Activated T-cell treated with anti-CD3 and anti-CD28 coated beads, Interleukin-2, amount 50 U/mL, for 48 hours (primary cell): ENCODE measurements around the gene MRPS10.
A peak's percentile ranks its signal among the peaks of the same experiment; 100 is the strongest.
"Not testable (repeated sequence)": the region's sequence is repeated elsewhere in the genome, so short reads cannot be mapped to it uniquely, and the experiment has no call there.

Source experiments
- DNase-seq, 2 experiments: peaks; one replicate each; pipeline ENCODE4 v3.0.0-alpha.2; 2020

Gene MRPS10

DNA sequence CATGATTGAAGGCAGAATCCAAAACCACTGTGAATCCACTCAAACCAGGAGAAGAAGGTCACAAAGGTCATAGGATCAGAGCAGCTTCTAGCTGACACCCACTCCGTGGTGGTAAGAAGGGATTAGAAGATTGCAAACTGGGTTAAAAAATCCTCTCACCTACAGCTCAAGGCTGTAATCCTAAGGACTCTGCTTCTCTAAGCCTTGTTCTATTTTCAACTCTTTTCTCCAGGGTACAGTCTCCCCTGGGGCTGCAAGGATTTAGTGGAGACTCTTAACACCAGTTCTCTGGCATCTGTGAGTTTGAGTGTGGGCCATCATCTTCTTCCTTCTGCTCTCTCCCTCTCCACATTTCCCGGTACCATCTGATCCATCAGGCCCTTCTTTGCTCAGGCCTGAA lies 44.6 kb downstream of the MRPS10 start, which contains the start of gene GUCA1A:
GUCA1A (plus strand) TSS at position 264 of the 400 bp plus-strand sequence. CDS start 250 bp downstream, outside the sequence.
- no peak for DNase-seq

DNA sequence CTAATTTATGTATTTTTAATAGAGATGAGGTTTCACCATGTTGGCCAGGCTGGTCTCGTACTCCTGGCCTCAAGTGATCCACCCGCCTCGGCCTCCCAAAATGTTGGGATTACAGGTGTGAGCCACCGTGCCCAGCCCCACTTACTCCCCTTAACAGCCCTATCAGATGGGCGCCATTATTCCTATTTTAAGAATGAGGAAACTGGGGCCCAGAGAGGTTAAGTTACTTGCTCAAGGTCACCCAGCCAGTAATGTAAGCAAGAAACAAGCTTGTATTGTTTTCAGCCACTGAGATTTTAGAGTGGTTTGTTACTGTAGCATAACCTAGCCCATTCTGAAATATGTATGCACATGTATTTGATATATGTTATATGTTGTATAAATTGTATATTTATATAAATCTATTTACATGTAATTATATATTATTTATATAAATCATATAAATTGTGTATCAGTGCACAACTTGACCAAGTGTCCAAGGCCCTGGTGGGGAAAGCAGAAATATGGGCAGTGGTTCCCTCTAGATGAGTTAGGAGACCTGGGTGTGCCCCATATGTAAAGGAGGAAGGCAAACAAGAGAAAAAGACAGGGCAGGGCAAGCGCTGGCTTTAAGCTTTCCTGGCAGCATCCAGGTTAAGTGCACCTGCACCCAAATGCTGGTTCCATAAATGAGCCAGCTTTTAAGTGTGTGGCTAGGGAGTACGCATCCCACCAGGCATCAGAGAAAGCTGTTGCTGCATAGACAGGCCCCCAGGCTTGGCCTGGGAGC lies 45.7 kb downstream of the MRPS10 start:
- no peak for DNase-seq

GRCh38 chr6:42169780-42170179 lies 47.9 kb downstream of the MRPS10 start:
- not testable (repeated sequence) for DNase-seq

GRCh38 chr6:42168650-42169049 lies 49.0 kb downstream of the MRPS10 start:
- DNase-seq: no peak

- peak; percentile 89 to 91 for DNase-seq
Observed at GRCh38 chr6:42166444-42167141, 51.1 kb downstream of the MRPS10 start.

DNA sequence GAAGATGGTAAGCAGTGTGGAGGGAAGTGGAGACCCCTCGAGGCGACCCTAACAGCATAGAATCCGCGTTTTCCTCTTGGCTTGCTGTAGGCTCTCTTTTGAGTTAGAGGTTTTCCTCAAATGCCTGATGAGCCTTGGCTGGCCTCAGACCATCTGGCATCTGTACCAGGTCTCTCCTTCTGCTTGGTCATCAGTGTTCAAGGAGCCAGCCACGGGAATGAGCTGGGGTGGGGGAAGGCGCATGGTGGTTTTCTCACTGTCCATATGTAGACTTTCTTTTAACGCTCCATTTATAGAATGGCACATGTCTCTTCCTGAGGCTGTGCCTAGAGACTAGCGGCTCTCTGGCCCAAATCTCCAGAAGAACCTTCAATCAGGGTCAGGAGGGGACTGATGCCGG lies 52.6 kb downstream of the MRPS10 start:
- no peak for DNase-seq

DNA sequence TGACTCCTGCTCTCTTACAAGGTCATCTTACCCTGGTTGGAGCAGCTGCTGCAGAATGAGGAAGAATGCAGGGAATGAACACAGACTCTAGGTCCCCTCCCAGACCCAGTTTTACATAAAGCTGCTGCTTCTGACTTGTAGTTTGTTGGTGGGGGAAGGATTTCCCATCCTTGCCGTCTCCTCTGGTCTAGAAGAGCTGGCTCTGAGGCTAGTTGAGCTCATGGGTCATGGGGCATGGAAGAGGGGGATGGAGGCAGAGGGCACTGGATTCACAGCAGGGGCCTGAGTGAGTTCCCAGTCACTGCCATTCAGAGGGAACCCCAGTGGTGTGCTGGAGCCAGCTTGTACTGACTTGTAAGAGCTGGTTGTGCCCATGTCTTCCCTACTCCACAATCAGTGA lies 53.7 kb downstream of the MRPS10 start:
- no peak for DNase-seq

DNA sequence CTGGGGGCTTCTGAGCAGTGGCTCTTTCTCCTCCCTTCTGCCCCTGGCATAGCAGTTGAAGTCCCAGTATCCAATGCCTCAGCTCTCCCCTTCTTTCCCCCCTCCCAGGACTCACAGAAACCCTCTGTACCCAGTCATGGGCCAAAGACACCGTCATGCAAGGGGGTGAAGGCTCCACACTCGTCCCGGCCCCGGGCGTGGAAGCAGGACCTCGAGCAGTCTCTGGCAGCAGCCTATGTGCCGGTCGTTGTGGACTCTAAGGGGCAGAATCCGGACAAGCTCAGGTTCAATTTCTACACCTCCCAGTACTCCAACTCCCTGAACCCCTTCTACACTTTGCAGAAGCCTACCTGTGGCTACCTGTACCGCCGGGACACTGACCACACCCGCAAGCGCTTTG lies 54.8 kb downstream of the MRPS10 start:
- DNase-seq: no peak

DNA sequence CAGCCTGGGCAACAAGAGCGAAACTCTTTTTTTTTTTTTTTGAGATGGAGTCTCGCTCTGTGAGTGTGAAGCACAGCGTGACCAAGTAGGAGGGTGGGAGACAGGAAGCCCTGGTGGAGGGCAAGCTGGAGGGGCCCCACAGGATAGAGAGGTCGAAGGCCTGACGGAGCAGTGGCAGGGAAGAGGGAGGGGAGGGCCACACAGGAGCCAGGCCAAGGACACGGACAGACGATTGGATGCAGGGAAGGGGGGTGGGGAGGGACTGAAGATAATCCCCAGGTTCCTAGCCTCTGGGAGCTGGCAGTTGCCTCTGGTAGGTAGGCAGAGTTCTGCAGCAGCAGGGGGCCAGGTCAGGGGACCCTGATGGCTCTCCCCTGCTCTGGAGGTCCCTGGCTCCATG lies 55.3 kb downstream of the MRPS10 start:
- DNase-seq: no peak

GRCh38 chr6:42159431-42160024 lies 58.1 kb downstream of the MRPS10 start:
- DNase-seq: no peak

DNA sequence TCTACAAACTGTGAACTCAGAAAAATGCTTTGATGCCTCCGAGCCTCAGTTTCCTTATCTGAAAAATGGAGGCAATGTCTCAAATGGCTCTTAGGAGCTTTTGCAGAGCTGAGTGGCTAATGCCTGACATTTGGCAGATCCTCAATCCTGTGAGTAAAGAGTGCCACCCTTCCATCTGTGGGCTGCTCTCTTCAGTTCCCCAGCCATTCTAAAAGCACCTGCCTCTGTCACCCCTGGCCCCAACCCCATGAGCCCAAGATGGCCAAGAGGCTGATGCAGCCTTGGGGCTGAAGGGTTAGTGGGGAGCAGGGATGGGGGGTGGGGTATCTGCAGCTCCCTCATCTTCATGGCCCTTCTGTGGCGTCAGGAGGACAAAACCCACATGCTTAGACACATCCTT lies 59.0 kb downstream of the MRPS10 start:
- no peak for DNase-seq

- DNase-seq: no peak
Observed at GRCh38 chr6:42158011-42158410, 59.6 kb downstream of the MRPS10 start.
